HG02943 (cell line): ENCODE measurements around the gene COX5B.
"Not testable (repeated sequence)": the region's sequence is repeated elsewhere in the genome, so short reads cannot be mapped to it uniquely, and the experiment has no call there.

Source experiments
- ATAC-seq: cut with Tn5 transposase; IDR thresholded peaks from one replicate; pipeline ENCODE4 v1.9.1; 2021; ENCODE audit warnings: mild to moderate bottlenecking, low read depth, moderate library complexity; ENCODE audit not compliant: unreplicated experiment

Gene COX5B

GRCh38 chr2:97645695-97646629 is at the start of gene COX5B:
COX5B (plus strand) TSS chr2:97646062; CDS start chr2:97646087, 25 bp downstream.
- ATAC-seq = peak; percentile 96

- not testable (repeated sequence) for ATAC-seq
Measured at GRCh38 chr2:97596180-97596579, 49.7 kb upstream of the COX5B start.

- ATAC-seq = not testable (repeated sequence)
Measured at GRCh38 chr2:97601537-97601936, 44.3 kb upstream of the COX5B start.

GRCh38 chr2:97605109-97605508 is 40.8 kb upstream of the COX5B start:
- not testable (repeated sequence) for ATAC-seq

GRCh38 chr2:97605524-97606339 is 40.1 kb upstream of the COX5B start:
- ATAC-seq = not testable (repeated sequence)

GRCh38 chr2:97608745-97609144 is 37.1 kb upstream of the COX5B start:
- not testable (repeated sequence) for ATAC-seq

- ATAC-seq = not testable (repeated sequence)
Measured at GRCh38 chr2:97611895-97612294, 34.0 kb upstream of the COX5B start.

- ATAC-seq = not testable (repeated sequence)
Measured at GRCh38 chr2:97615746-97616145, 30.1 kb upstream of the COX5B start.

- ATAC-seq = no peak
Measured at GRCh38 chr2:97617911-97618310, 28.0 kb upstream of the COX5B start.

GRCh38 chr2:97618939-97619827 is 26.7 kb upstream of the COX5B start:
- not testable (repeated sequence) for ATAC-seq

- not testable (repeated sequence) for ATAC-seq
Measured at GRCh38 chr2:97620492-97620891, 25.4 kb upstream of the COX5B start.

GRCh38 chr2:97622976-97623375 is 22.9 kb upstream of the COX5B start:
- not testable (repeated sequence) for ATAC-seq

GRCh38 chr2:97625354-97626048 is 20.4 kb upstream of the COX5B start:
- ATAC-seq = not testable (repeated sequence)

- not testable (repeated sequence) for ATAC-seq
Measured at GRCh38 chr2:97626049-97626430, 19.8 kb upstream of the COX5B start.

- ATAC-seq = no peak
Measured at GRCh38 chr2:97644023-97644717, 1.7 kb upstream of the COX5B start.

- ATAC-seq = peak; percentile 34
Measured at GRCh38 chr2:97645112-97645694, 659 bp upstream of the COX5B start.

GRCh38 chr2:97646977-97647376 is 1.1 kb downstream of the COX5B start:
- ATAC-seq = no peak

GRCh38 chr2:97651114-97651513 is 5.3 kb downstream of the COX5B start:
- ATAC-seq = no peak

- no peak for ATAC-seq
Measured at GRCh38 chr2:97653473-97653872, 7.6 kb downstream of the COX5B start.
